ENCODE results near the gene TFCP2L1.

DNA sequence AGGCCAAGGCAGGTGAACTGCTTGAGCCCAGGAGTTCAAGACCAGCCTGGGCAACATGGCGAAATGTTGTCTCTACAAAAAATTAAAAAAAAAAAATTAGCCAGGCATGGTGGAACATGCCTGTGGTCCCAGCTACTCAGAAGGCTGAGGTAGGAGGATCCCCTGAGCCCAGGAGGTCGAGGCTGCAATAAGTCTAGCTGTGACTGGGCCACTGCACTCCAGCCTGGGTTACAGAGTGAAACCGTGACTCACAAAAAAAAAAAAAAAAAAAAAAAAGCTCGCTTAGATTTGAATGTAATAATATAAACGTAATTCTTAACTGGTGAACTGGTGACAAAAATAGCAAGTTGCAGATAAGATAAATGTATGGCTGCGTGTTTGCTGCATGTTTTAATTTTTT is 56.5 kb downstream of the TFCP2L1 start:
- TF ChIP-seq, protein P1, sequence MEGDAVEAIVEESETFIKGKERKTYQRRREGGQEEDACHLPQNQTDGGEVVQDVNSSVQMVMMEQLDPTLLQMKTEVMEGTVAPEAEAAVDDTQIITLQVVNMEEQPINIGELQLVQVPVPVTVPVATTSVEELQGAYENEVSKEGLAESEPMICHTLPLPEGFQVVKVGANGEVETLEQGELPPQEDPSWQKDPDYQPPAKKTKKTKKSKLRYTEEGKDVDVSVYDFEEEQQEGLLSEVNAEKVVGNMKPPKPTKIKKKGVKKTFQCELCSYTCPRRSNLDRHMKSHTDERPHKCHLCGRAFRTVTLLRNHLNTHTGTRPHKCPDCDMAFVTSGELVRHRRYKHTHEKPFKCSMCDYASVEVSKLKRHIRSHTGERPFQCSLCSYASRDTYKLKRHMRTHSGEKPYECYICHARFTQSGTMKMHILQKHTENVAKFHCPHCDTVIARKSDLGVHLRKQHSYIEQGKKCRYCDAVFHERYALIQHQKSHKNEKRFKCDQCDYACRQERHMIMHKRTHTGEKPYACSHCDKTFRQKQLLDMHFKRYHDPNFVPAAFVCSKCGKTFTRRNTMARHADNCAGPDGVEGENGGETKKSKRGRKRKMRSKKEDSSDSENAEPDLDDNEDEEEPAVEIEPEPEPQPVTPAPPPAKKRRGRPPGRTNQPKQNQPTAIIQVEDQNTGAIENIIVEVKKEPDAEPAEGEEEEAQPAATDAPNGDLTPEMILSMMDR (IDR thresholded peaks at IDR 0.05; ENCODE audit: insufficient read depth, low read length, poor library complexity, severe bottlenecking), result no peak
- TF ChIP-seq EZH2phosphoT487 (conservative IDR thresholded peaks at IDR 0.05; ENCODE audit: low read length), result no peak
